Liver (tissue), 9 donors: ENCODE measurements around the gene FIBP. TPM values are rescaled to one million over a fixed set of nuclear protein-coding genes. Genes with fewer than 3 reads are reported as not detected.

Experiments used
- DNase-seq: peaks from one replicate; pipeline ENCODE4 v3.0.0-alpha.2; 2017; ENCODE audit warnings: low spot score
- H3K27ac ChIP-seq, 2 donors: one replicate each; pipeline ENCODE4 v1.7.0; 2013; ENCODE audit warnings: inconsistent platforms in 2 of 2, low read length in 2 of 2, control low read depth in 1 of 2, low read depth in 1 of 2, mild to moderate bottlenecking in 1 of 2
- H3K27me3 ChIP-seq, 4 donors: one replicate each; pipeline versions ENCODE4 v1.6.1 to v1.7.0; 2013; ENCODE audit warnings: low read length in 3 of 4, inconsistent platforms in 1 of 4, mild to moderate bottlenecking in 1 of 4, moderate library complexity in 1 of 4; ENCODE audit not compliant: control insufficient read depth in 4 of 4, insufficient read depth in 4 of 4
- H3K36me3 ChIP-seq, 4 donors: one replicate each; pipeline versions ENCODE4 v1.6.1 to v1.7.0; 2013; ENCODE audit warnings: low read length in 3 of 4, mild to moderate bottlenecking in 3 of 4, low read depth in 1 of 4, moderate library complexity in 1 of 4; ENCODE audit not compliant: control insufficient read depth in 4 of 4, insufficient read depth in 3 of 4
- H3K4me1 ChIP-seq, 4 donors: one replicate each; pipeline versions ENCODE4 v1.6.1 to v1.7.0; 2013; ENCODE audit warnings: low read length in 3 of 4, mild to moderate bottlenecking in 3 of 4, moderate library complexity in 1 of 4; ENCODE audit not compliant: control insufficient read depth in 4 of 4, insufficient read depth in 4 of 4
- H3K4me3 ChIP-seq, 3 donors: one replicate each; pipeline versions ENCODE4 v1.6.1 to v1.7.0; 2013; ENCODE audit warnings: low read length in 3 of 3, control low read depth in 1 of 3, low read depth in 1 of 3, mild to moderate bottlenecking in 1 of 3
- H3K9ac ChIP-seq, 2 donors: one replicate each; pipeline ENCODE4 v1.7.0; 2013; ENCODE audit warnings: low read length in 2 of 2, mild to moderate bottlenecking in 2 of 2, moderate library complexity in 2 of 2, control low read depth in 1 of 2, low read depth in 1 of 2
- H3K9me3 ChIP-seq, 4 donors: one replicate each; pipeline versions ENCODE4 v1.6.1 to v1.7.0; 2013; ENCODE audit warnings: low read length in 3 of 4; ENCODE audit not compliant: control insufficient read depth in 4 of 4
- ATF3 ChIP-seq: IDR thresholded peaks from 2 replicates; pipeline ENCODE4 v1.6.1; 2016; ENCODE audit warnings: antibody characterized with exemption
- CTCF ChIP-seq: fragments of 150-350 bp; IDR thresholded peaks from 2 replicates; pipeline ENCODE4 v1.5.1; 2017; ENCODE audit warnings: improper control_type of control experiment, low read depth, low read length; ENCODE audit not compliant: missing input control
- EGR1 ChIP-seq, 2 donors: IDR thresholded peaks; 2 replicates each; pipeline ENCODE4 v1.6.1; 2016 to 2018; ENCODE audit warnings: antibody characterized with exemption in 2 of 2, low read depth in 2 of 2
- FOXA1 ChIP-seq: IDR thresholded peaks from 2 replicates; pipeline ENCODE4 v1.6.1; 2016; ENCODE audit warnings: antibody characterized with exemption
- FOXA2 ChIP-seq: IDR thresholded peaks from 2 replicates; pipeline ENCODE4 v1.6.1; 2016; ENCODE audit warnings: antibody characterized with exemption
- GABPA ChIP-seq, 2 donors: IDR thresholded peaks in 1 of 2; conservative IDR thresholded peaks in 1 of 2; 2 replicates each; pipeline ENCODE4 v1.6.1; 2016; ENCODE audit warnings: antibody characterized with exemption in 2 of 2, mild to moderate bottlenecking in 1 of 2, moderate library complexity in 1 of 2
- HNF4A ChIP-seq, 2 donors: conservative IDR thresholded peaks; 2 replicates each; pipeline ENCODE4 v1.6.1; 2016; ENCODE audit warnings: antibody characterized with exemption in 2 of 2, mild to moderate bottlenecking in 2 of 2
- HNF4G ChIP-seq: IDR thresholded peaks from 2 replicates; pipeline ENCODE4 v1.6.1; 2016; ENCODE audit warnings: antibody characterized with exemption
- JUND ChIP-seq, 2 donors: IDR thresholded peaks; 2 replicates each; pipeline ENCODE4 v1.6.1; 2016; ENCODE audit warnings: antibody characterized with exemption in 2 of 2
- MAX ChIP-seq: IDR thresholded peaks from 2 replicates; pipeline ENCODE4 v1.6.1; 2016; ENCODE audit warnings: antibody characterized with exemption
- NR2F2 ChIP-seq: IDR thresholded peaks from 2 replicates; pipeline ENCODE4 v1.6.1; 2016; ENCODE audit warnings: antibody characterized with exemption
- RAD21 ChIP-seq, 2 donors: IDR thresholded peaks; 2 replicates each; pipeline ENCODE4 v1.6.1; 2016; ENCODE audit warnings: antibody characterized with exemption in 2 of 2, mild to moderate bottlenecking in 2 of 2
- REST ChIP-seq: IDR thresholded peaks from 2 replicates; pipeline ENCODE4 v1.6.1; 2016; ENCODE audit warnings: antibody characterized with exemption, mild to moderate bottlenecking
- RXRA ChIP-seq, 2 donors: IDR thresholded peaks; 2 replicates each; pipeline ENCODE4 v1.6.1; 2017 to 2018; ENCODE audit warnings: antibody characterized with exemption in 2 of 2, mild to moderate bottlenecking in 1 of 2
- SP1 ChIP-seq: IDR thresholded peaks from 2 replicates; pipeline ENCODE4 v1.6.1; 2018; ENCODE audit warnings: antibody characterized with exemption, mild to moderate bottlenecking
- TAF1 ChIP-seq: conservative IDR thresholded peaks from 2 replicates; pipeline ENCODE4 v1.6.1; 2016; ENCODE audit warnings: antibody characterized with exemption, mild to moderate bottlenecking
- YY1 ChIP-seq: IDR thresholded peaks from 2 replicates; pipeline ENCODE4 v1.6.1; 2016; ENCODE audit warnings: antibody characterized with exemption, mild to moderate bottlenecking
- WGBS: extraction: QIAGEN DNeasy Blood & Tissue Kit; methylation state at CpG from one replicate; pipeline ENCODE4 v1.1.7; 2013; 5-methylcytosine and 5-hydroxymethylcytosine counted together
- polyA plus RNA-seq, 2 donors: library from polyadenylated mRNA; stranded (reverse) in 1 of 2; unstranded in 1 of 2; fragments of 200-250 nt in 1 of 2; fragments of >200 nt in 1 of 2; fragmentation: Nextera tagmentation in 1 of 2; extraction: Ambion mirVana in 1 of 2; gene quantifications; one replicate each; pipeline versions ENCODE4 v1.2.1 to v1.2.3, GENCODE V29; 2013 to 2015
- total RNA-seq, 2 donors: library from RNA; depleted of rRNA; stranded (reverse); fragments of >200 nt; gene quantifications; one replicate each; pipeline ENCODE4 v1.2.3, GENCODE V29; 2014
- donor health status: healthy.
- donor health status: healthy.
- donor health status: healthy.
- donor health status: healthy.
- donor health status: healthy.

The FIBP gene
- total and polyA plus RNA-seq, 4 donors, result 23.7 to 45.4 (median 29.1) TPM

- peaks cover 10 to 48% (median 32%) of the 10 kb centered on the region in 4 donors for H3K4me1 ChIP-seq
- H3K36me3 ChIP-seq, result peaks cover 11 to 32% (median 23%) of the 10 kb centered on the region in 4 donors
- TF ChIP-seq HNF4G, result no peak
- TF ChIP-seq TAF1, result peak; percentile 66
- no peak for TF ChIP-seq NR2F2
- TF ChIP-seq MAX, result no peak
- no peak for TF ChIP-seq RAD21 (IDR thresholded peaks at IDR 0.05)
- no peak for TF ChIP-seq FOXA2
- no peak for TF ChIP-seq SP1
- peak overlapping the region; percentile 9 to 92 for H3K9ac ChIP-seq
- WGBS, result 7% methylated on average over 16 of the region's 16 CpGs
- peak overlapping the region; percentile 12 to 84 (median 59) for H3K4me3 ChIP-seq
- H3K9me3 ChIP-seq, result no peaks in the 10 kb centered on the region
- peak overlapping the region; percentile 81 to 96 for H3K27ac ChIP-seq
- H3K27me3 ChIP-seq, result no peaks in the 10 kb centered on the region
- DNase-seq, result no peak
Observed at GRCh38 chr11:65859812-65860277, 28.4 kb downstream of the FIBP start.

- H3K9ac ChIP-seq, result peak overlapping the region; percentile 9 to 92
- peaks cover 11 to 32% (median 23%) of the 10 kb centered on the region in 4 donors for H3K36me3 ChIP-seq
- DNase-seq, result peak; percentile 95
- H3K27ac ChIP-seq, result peak overlapping the region; percentile 81 to 96
- H3K4me1 ChIP-seq, result peaks cover 10 to 48% (median 32%) of the 10 kb centered on the region in 4 donors
- H3K9me3 ChIP-seq, result no peaks in the 10 kb centered on the region
- H3K4me3 ChIP-seq, result peak overlapping the region; percentile 12 to 84 (median 59)
- under 1% methylated on average over 46 of the region's 46 CpGs for WGBS
- TF ChIP-seq EGR1 (IDR thresholded peaks at IDR 0.05; ENCODE audit: low read depth in 2 of 2), result peak; percentile 74 to 75
- peak in 1 of 2 donors; percentile 19 for TF ChIP-seq GABPA (IDR thresholded peaks at IDR 0.05 in 1 of 2, conservative IDR thresholded peaks at IDR 0.05 in 1 of 2)
- no peak for TF ChIP-seq HNF4G
- TF ChIP-seq RXRA (IDR thresholded peaks at IDR 0.05), result no peak
- TF ChIP-seq CTCF, result no peak
- TF ChIP-seq HNF4A (conservative IDR thresholded peaks at IDR 0.05), result no peak
- peak; percentile 77 for TF ChIP-seq TAF1
- TF ChIP-seq JUND (IDR thresholded peaks at IDR 0.05), result no peak
- TF ChIP-seq ATF3, result peak; percentile 1
- no peak for TF ChIP-seq FOXA1
- TF ChIP-seq NR2F2, result no peak
- peak; percentile 63 for TF ChIP-seq SP1
- TF ChIP-seq REST, result peak; percentile 82
- peak; percentile 12 for TF ChIP-seq MAX
- peak; percentile 53 for TF ChIP-seq YY1
- no peak for TF ChIP-seq FOXA2
- H3K27me3 ChIP-seq, result no peaks in the 10 kb centered on the region
Observed at GRCh38 chr11:65859095-65859811, 29.0 kb downstream of the FIBP start.
